Measurements from ENCODE around the gene FOXC1. TPM values are rescaled to one million over a fixed set of nuclear protein-coding genes. Genes with fewer than 3 reads are reported as not detected.
A peak's percentile ranks its signal among the peaks of the same experiment; 100 is the strongest.

The FOXC1 gene
- total RNA-seq, 1 donor from 2014 or later = 15.3 TPM

GRCh38 chr6:1643830-1644445, 34.2 kb downstream of the FOXC1 start:
- DNase-seq = no peak

DNA sequence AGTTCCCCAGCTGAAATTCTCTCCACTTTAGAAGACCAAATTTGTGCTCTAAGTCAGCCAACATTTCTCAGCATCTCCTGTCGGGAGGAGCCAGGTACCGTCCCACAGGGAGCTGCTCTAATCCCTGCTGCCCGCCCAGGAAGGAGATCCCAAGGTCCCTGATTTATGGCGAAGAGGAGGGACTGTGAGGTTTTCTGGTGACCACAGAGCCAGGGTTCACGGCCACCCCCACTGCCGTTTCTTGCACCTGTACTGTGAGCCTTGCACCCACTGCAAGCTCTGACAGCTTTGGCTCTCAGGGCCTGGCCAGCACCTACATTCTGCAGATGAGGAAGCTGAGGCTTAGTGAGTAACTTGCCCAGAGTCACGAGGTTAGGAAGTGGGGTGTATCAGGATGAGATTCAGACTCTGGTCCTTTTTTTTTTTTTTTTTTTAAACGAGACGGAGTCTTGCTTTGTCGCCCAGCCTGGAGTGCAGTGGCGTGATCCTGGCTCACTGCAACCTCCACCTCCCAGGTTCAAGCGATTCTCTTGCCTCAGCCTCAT, 34.9 kb downstream of the FOXC1 start:
- no peak for DNase-seq

- DNase-seq = no peak
Observed at GRCh38 chr6:1645466-1646185, 35.9 kb downstream of the FOXC1 start.

- no peak for DNase-seq
Observed at GRCh38 chr6:1651362-1651761, 41.6 kb downstream of the FOXC1 start.

DNA sequence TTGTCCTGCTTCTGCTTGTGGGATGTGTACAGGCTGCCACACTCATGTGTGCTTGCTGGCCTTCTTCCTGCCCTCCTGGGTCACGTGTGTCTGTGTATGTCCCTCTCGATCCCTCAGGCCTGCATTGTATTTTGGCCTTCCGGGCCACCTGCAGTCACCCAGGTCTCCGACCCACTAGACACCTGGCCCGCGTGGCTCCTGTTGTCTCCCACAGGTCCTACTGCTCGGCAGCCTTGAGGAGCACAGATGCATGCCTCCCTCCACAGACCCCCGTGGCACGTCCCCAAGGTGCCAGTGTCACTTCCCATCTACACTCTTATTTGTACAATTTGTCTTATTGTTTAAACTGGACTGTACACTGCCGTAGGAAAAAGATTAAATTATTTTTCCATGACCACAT, 43.1 kb downstream of the FOXC1 start:
- no peak for DNase-seq

DNA sequence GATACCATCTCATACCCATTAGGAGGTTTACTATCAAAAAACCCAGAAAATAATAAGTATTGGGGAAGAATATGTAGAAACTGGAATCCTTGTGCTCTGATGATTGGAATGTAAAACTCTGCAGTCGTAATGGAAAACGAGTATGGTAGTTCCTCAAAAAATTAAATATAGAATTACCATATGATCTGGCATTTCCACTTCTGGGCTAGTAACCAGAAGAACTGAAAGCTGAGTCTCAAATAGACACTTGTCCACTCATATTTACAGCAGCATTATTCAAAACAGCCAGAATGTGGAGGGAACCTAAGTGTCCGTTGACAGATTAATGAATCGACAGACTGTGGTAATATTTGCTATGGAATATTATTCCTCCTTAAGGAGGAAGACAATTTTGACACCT, 44.3 kb downstream of the FOXC1 start:
- no peak for DNase-seq

DNA sequence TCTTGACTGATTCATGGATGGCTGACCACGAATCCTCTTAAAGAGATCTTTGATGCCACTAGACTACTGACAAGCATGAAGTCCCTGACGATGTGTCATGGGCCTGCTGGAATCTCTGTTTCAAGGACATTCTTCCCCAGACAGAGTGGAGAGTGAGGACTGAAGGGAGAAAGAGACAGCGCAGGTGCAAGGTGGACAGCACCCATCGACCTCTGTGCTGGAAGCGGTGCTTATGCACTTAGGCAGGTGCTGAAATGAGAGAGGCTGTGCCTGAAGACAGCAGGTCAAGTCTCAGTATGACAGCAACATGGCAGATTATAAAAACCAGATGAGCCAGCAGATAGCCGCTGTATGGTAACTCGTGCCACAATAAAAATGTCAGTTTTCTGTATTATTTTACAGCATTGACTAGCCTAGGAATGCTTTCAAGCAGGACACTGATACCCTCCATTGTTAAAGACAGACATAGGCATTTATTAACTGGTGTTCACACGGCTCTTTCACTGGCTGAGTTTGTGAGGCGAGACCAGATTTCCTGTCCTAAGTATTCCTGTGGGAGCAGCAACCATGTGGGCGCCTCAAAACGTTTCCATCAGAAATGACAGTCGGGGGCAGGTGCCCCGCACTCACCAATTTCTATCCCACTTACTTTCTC, 47.5 kb downstream of the FOXC1 start:
- no peak for DNase-seq

GRCh38 chr6:1657771-1658165, 48.1 kb downstream of the FOXC1 start:
- DNase-seq = no peak

DNA sequence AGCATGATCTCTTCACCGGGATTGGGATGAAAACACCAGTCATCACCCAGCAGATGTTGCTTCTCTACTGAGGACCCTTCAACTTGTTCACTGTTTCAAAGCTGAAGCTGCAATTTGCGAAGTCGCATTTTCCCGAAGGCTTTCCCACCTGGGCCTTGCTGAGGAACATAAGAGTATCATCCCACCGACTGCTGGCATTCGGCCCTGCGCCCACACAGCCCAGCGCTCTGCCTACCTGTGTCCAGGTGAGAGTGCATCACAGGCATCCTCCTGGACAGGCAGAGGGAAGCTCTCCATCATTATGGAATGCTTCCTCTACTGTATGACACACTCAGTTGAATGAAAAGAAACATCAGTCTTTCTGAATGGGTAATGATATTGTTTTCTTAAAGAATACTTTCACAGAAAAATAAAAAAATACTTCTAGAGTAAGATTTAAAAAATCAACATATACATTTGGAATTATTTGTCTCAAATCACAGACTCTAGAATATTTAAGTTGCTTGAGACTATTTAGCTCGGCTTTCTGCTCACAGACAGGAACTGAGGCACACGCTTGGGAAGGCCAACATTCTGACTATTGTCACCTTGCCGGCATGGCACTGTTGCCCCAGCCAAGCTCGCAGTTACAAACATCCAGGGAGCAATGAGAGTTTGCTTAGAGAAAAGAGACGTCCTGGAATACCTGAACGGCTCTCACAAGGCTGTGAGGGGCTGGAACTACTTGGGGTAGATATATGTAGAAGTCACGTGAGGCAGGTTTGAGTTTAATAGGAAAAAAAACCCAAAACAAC, 48.7 kb downstream of the FOXC1 start:
- DNase-seq = no peak

GRCh38 chr6:1659816-1660215, 50.1 kb downstream of the FOXC1 start:
- no peak for DNase-seq

DNA sequence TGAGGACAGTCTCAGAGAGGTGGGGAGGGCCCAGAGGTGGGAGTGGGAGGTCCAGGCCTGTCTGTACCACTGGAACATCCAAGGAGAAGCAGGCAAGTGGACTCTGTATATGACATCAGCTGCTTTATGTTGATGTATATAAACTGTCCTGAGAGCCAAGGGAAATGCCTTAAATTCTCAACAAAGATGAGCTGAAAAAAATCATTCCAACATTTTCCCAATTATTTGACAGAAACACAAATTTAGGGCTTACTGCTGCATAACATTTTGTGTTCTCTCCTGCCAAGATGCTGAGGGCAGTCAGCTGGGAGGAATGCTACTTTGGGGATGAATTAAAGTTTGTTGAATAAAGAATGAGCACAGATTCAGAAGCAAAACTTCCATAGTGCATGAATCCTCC, 52.8 kb downstream of the FOXC1 start:
- DNase-seq = peak; percentile 46

Other genes starting within 250 kb of the FOXC1 start
- gene FOXF2, start 220.3 kb upstream of the FOXC1 start, total RNA-seq = 0.59 TPM

Measured in skin of body (tissue), 2 donors.